HEK293 (cell line): ENCODE results near the gene METTL17.

ENCODE experiments used
- CTCF ChIP-seq: fragments of 450-650 bp; formaldehyde crosslinking; IDR thresholded peaks from 2 replicates; pipeline ENCODE4 v1.5.1; 2016; ENCODE audit warnings: missing biosample characterization, missing genetic modification characterization
- HOXA7 ChIP-seq: sonication (generic); formaldehyde crosslinking; IDR thresholded peaks from 2 replicates; pipeline ENCODE4 v1.8.1; 2022; ENCODE audit warnings: missing genetic modification reagents, borderline replicate concordance
- ZNF138 ChIP-seq: fragments of 450-650 bp; formaldehyde crosslinking; IDR thresholded peaks from 2 replicates; pipeline ENCODE4 v1.5.1; 2016; ENCODE audit warnings: missing biosample characterization, missing genetic modification characterization, borderline replicate concordance
- ZNF175 ChIP-seq: fragments of 450-650 bp; formaldehyde crosslinking; IDR thresholded peaks from 2 replicates; pipeline ENCODE4 v1.5.1; 2016; ENCODE audit warnings: missing biosample characterization, missing genetic modification characterization

GRCh38 chr14:20986811-20987210 is 3.0 kb upstream of the METTL17 start:
- TF ChIP-seq HOXA7 (CRISPR knock-in tag) = no peak
- TF ChIP-seq ZNF175 (tag by site-specific recombination) = no peak
- TF ChIP-seq CTCF = no peak
- TF ChIP-seq ZNF138 (tag by site-specific recombination) = no peak
